Articular chondrocyte of knee joint (primary cell): ENCODE data around the gene DPP4. TPM values are rescaled to one million over a fixed set of nuclear protein-coding genes. Genes with fewer than 3 reads are reported as not detected.

ENCODE experiments used
- small RNA-seq: library from RNA; depleted of rRNA; stranded (forward); fragments of <200 nt; gene quantifications from one replicate; pipeline ENCODE3, GENCODE V24; 2012
- total RNA-seq: library from RNA; depleted of rRNA; stranded (reverse); fragments of >200 nt; gene quantifications from 2 replicates; pipeline ENCODE4 v1.2.3, GENCODE V29; 2012

The DPP4 gene
- 36.2 and 81.0 TPM in 2 replicates for total RNA-seq

GRCh38 chr2:162073888-162074631 is at the start of gene DPP4:
Gene DPP4, minus strand, starts transcription at chr2:162074215. Its CDS starts 234 bp downstream, at chr2:162073981.

Small RNAs within 50 kb of the gene (small RNA-seq; reads per million reads assigned to genes)
- not detected for gene TIMM8AP1

Other genes with a start within 250 kb of the DPP4 start
- not detected in 2 replicates for gene GCG, start 78.0 kb upstream of the DPP4 start, total RNA-seq
- 225 and 248 TPM in 2 replicates for gene FAP, start 169.2 kb upstream of the DPP4 start, total RNA-seq
- 8.5 and 12.2 TPM in 2 replicates for gene IFIH1, start 244.5 kb upstream of the DPP4 start, total RNA-seq